ENCODE results near the gene MYO18A. TPM values are rescaled to one million over a fixed set of nuclear protein-coding genes. Genes with fewer than 3 reads are reported as not detected.

The MYO18A gene
- total RNA-seq, 1 donor from 2014 or later = 45.9 TPM

GRCh38 chr17:29099527-29099926 is 80.7 kb downstream of the MYO18A start:
- Mint-ChIP-seq H3K27me3 (ENCODE audit: low read depth, unreplicated experiment) (peaks cover 2% of the 10 kb centered on the region), H3K9me3 (ENCODE audit: unreplicated experiment) (no peaks in the 10 kb centered on the region), H3K27ac (ENCODE audit: unreplicated experiment) (no peak overlapping the region), H3K36me3 (ENCODE audit: low read depth, unreplicated experiment) (peaks cover 37% of the 10 kb centered on the region), H3K4me3 (ENCODE audit: unreplicated experiment) (no peak overlapping the region), H3K4me1 (ENCODE audit: low read depth, unreplicated experiment) (peaks cover 3% of the 10 kb centered on the region)
- no peak overlapping the region for H2AFZ ChIP-seq (ENCODE audit: low read depth, low read length)
- H3K36me3 ChIP-seq (ENCODE audit: insufficient read depth, low read length) = no peaks in the 10 kb centered on the region
- H3K79me2 ChIP-seq (ENCODE audit: insufficient read depth, low read length) = no peaks in the 10 kb centered on the region
- FAIRE-seq (no peak), DNase-seq (ENCODE audit: low read depth) (no peak)
- H3K9ac ChIP-seq (ENCODE audit: low read length) = no peak overlapping the region
- no peaks in the 10 kb centered on the region for H3K4me1 ChIP-seq (ENCODE audit: insufficient read depth, low read length)
- no peaks in the 10 kb centered on the region for H3K27me3 ChIP-seq (ENCODE audit: insufficient read depth, low read length)
- H3K27ac ChIP-seq (ENCODE audit: low read depth, low read length) = no peak overlapping the region
- no peaks in the 10 kb centered on the region for H3K9me3 ChIP-seq (ENCODE audit: insufficient read depth, low read depth, low read length)
- H3K4me2 ChIP-seq (ENCODE audit: low read length) = no peak overlapping the region
- H3K4me3 ChIP-seq (ENCODE audit: insufficient read depth, low read depth, low read length) = no peak overlapping the region
- peaks cover 3% of the 10 kb centered on the region for H4K20me1 ChIP-seq (ENCODE audit: insufficient read depth, low read length)
- TF ChIP-seq EZH2 (IDR thresholded peaks at IDR 0.05; ENCODE audit: insufficient read depth, low read length) (no peak), CTCF (IDR thresholded peaks at IDR 0.05; ENCODE audit: insufficient read depth, low read depth, low read length) (no peak)

DNA sequence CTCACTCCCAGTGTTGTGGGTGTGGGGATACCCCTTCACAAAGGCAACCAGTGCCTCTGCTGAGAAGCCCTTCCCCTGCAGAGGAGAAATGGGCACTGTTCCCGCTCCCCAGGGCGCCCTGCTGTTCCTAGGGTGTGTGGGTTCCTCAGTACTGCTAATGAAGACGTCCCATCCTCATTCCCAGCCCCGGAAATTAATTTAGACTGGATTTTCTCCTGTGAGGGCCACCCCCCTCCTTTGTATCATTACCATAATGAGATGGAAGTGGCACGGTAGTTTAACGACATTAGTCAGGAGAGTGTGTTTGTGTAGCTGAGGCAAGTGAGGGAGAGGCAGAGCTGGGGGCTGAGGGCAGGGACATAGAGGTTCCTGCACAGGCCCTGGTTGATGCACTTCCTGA is 84.1 kb downstream of the MYO18A start:
- no peaks in the 10 kb centered on the region for H3K27me3 ChIP-seq (ENCODE audit: insufficient read depth, low read length)
- peaks cover 30% of the 10 kb centered on the region for H3K36me3 Mint-ChIP-seq (ENCODE audit: low read depth, unreplicated experiment)
- H2AFZ ChIP-seq (ENCODE audit: low read depth, low read length) = no peak overlapping the region
- peaks cover 3% of the 10 kb centered on the region for H3K36me3 ChIP-seq (ENCODE audit: insufficient read depth, low read length)
- no peaks in the 10 kb centered on the region for H4K20me1 ChIP-seq (ENCODE audit: insufficient read depth, low read length)
- H3K4me1 ChIP-seq (ENCODE audit: insufficient read depth, low read length) = no peaks in the 10 kb centered on the region
- H3K27ac Mint-ChIP-seq (ENCODE audit: unreplicated experiment) = no peak overlapping the region
- no peak overlapping the region for H3K27ac ChIP-seq (ENCODE audit: low read depth, low read length)
- DNase-seq (ENCODE audit: low read depth) (no peak), FAIRE-seq (no peak)
- no peak overlapping the region for H3K4me2 ChIP-seq (ENCODE audit: low read length)
- no peak overlapping the region for H3K4me3 Mint-ChIP-seq (ENCODE audit: unreplicated experiment)
- no peaks in the 10 kb centered on the region for H3K79me2 ChIP-seq (ENCODE audit: insufficient read depth, low read length)
- H3K27me3 Mint-ChIP-seq (ENCODE audit: low read depth, unreplicated experiment) = no peaks in the 10 kb centered on the region
- no peak overlapping the region for H3K4me3 ChIP-seq (ENCODE audit: insufficient read depth, low read depth, low read length)
- H3K9me3 ChIP-seq (ENCODE audit: insufficient read depth, low read depth, low read length) = no peaks in the 10 kb centered on the region
- no peaks in the 10 kb centered on the region for H3K9me3 Mint-ChIP-seq (ENCODE audit: unreplicated experiment)
- TF ChIP-seq CTCF (IDR thresholded peaks at IDR 0.05; ENCODE audit: insufficient read depth, low read depth, low read length) (no peak), EZH2 (IDR thresholded peaks at IDR 0.05; ENCODE audit: insufficient read depth, low read length) (no peak)
- no peaks in the 10 kb centered on the region for H3K4me1 Mint-ChIP-seq (ENCODE audit: low read depth, unreplicated experiment)
- no peak overlapping the region for H3K9ac ChIP-seq (ENCODE audit: low read length)

GRCh38 chr17:29095439-29095838 is 84.8 kb downstream of the MYO18A start:
- Histone ChIP-seq H3K9ac (ENCODE audit: low read length) (no peak overlapping the region), H3K36me3 (ENCODE audit: insufficient read depth, low read length) (peaks cover 3% of the 10 kb centered on the region), H3K4me1 (ENCODE audit: insufficient read depth, low read length) (no peaks in the 10 kb centered on the region), H2AFZ (ENCODE audit: low read depth, low read length) (no peak overlapping the region), H3K4me3 (ENCODE audit: insufficient read depth, low read depth, low read length) (no peak overlapping the region), H3K9me3 (ENCODE audit: insufficient read depth, low read depth, low read length) (no peaks in the 10 kb centered on the region), H4K20me1 (ENCODE audit: insufficient read depth, low read length) (no peaks in the 10 kb centered on the region), H3K27me3 (ENCODE audit: insufficient read depth, low read length) (no peaks in the 10 kb centered on the region), H3K4me2 (ENCODE audit: low read length) (no peak overlapping the region), H3K27ac (ENCODE audit: low read depth, low read length) (no peak overlapping the region), H3K79me2 (ENCODE audit: insufficient read depth, low read length) (no peaks in the 10 kb centered on the region)
- H3K9me3 Mint-ChIP-seq (ENCODE audit: unreplicated experiment) = no peaks in the 10 kb centered on the region
- peak overlapping the region; percentile 58 for H3K27ac Mint-ChIP-seq (ENCODE audit: unreplicated experiment)
- DNase-seq (ENCODE audit: low read depth) = no peak
- no peak for FAIRE-seq
- no peaks in the 10 kb centered on the region for H3K4me1 Mint-ChIP-seq (ENCODE audit: low read depth, unreplicated experiment)
- peaks cover 30% of the 10 kb centered on the region for H3K36me3 Mint-ChIP-seq (ENCODE audit: low read depth, unreplicated experiment)
- TF ChIP-seq CTCF (IDR thresholded peaks at IDR 0.05; ENCODE audit: insufficient read depth, low read depth, low read length) = no peak
- no peak for TF ChIP-seq EZH2 (IDR thresholded peaks at IDR 0.05; ENCODE audit: insufficient read depth, low read length)
- no peaks in the 10 kb centered on the region for H3K27me3 Mint-ChIP-seq (ENCODE audit: low read depth, unreplicated experiment)
- H3K4me3 Mint-ChIP-seq (ENCODE audit: unreplicated experiment) = peak overlapping the region; percentile 34
